HT-29 (cell line): ENCODE measurements around the gene SMPDL3B. TPM values are rescaled to one million over a fixed set of nuclear protein-coding genes. Genes with fewer than 3 reads are reported as not detected.

Experiments used
- DNase-seq: peaks from one replicate; pipeline ENCODE4 v3.0.0-alpha.2; 2015; ENCODE audit warnings: low spot score
- total RNA-seq: library from RNA; depleted of rRNA; stranded (reverse); fragments of >200 nt; shearing (Covaris generic); gene quantifications from 2 replicates; pipeline ENCODE4 v1.2.3, GENCODE V29; 2014

SMPDL3B gene
- total RNA-seq, 1 experiment from 2014 or later = 16.2 TPM

GRCh38 chr1:27940297-27940696 is 5.5 kb downstream of the SMPDL3B start:
- peak; percentile 49 for DNase-seq

GRCh38 chr1:27940870-27941560 is 6.2 kb downstream of the SMPDL3B start:
- DNase-seq = no peak

GRCh38 chr1:27941671-27942540 is 7.1 kb downstream of the SMPDL3B start:
- no peak for DNase-seq

GRCh38 chr1:27945020-27945419 is 10.2 kb downstream of the SMPDL3B start:
- DNase-seq = no peak

- DNase-seq = no peak
These were observed 14.2 kb downstream of the SMPDL3B start for GRCh38 chr1:27949027-27949426.

- no peak for DNase-seq
These were observed 16.6 kb downstream of the SMPDL3B start for GRCh38 chr1:27951396-27951795.

GRCh38 chr1:27952147-27952546 is 17.3 kb downstream of the SMPDL3B start:
- DNase-seq = no peak

GRCh38 chr1:27954186-27954585 is 19.4 kb downstream of the SMPDL3B start:
- no peak for DNase-seq

- no peak for DNase-seq
These were observed 20.3 kb downstream of the SMPDL3B start for GRCh38 chr1:27955076-27955475.

GRCh38 chr1:27956761-27957160 is 22.0 kb downstream of the SMPDL3B start:
- no peak for DNase-seq

GRCh38 chr1:27957655-27958054 is 22.9 kb downstream of the SMPDL3B start:
- DNase-seq = no peak

GRCh38 chr1:27958513-27958912 is 23.7 kb downstream of the SMPDL3B start:
- no peak for DNase-seq

GRCh38 chr1:27959792-27960603 is 25.2 kb downstream of the SMPDL3B start, which contains the start of gene XKR8:
XKR8 (plus strand) TSS chr1:27959973; CDS start chr1:27960070, 97 bp downstream.
- DNase-seq = peak; percentile 89

- DNase-seq = peak; percentile 13
These were observed 26.2 kb downstream of the SMPDL3B start for GRCh38 chr1:27960762-27961645.

GRCh38 chr1:27961646-27962221 is 26.9 kb downstream of the SMPDL3B start:
- no peak for DNase-seq

- DNase-seq = no peak
These were observed 28.6 kb downstream of the SMPDL3B start for GRCh38 chr1:27963393-27963792.

- DNase-seq = peak; percentile 42
These were observed 31.8 kb downstream of the SMPDL3B start for GRCh38 chr1:27966402-27967105.

GRCh38 chr1:27967106-27967883 is 32.5 kb downstream of the SMPDL3B start:
- no peak for DNase-seq

GRCh38 chr1:27967884-27968466 is 33.2 kb downstream of the SMPDL3B start:
- DNase-seq = no peak
